Suprapubic skin (tissue), 4 donors: ENCODE data around the gene SDR42E1. TPM values are rescaled to one million over a fixed set of nuclear protein-coding genes. Genes with fewer than 3 reads are reported as not detected.

Experiments
- DNase-seq, 2 donors: peaks; one replicate each; pipeline ENCODE4 v3.0.0-alpha.2; 2019; ENCODE audit warnings: low spot score in 2 of 2
- H3K27ac ChIP-seq: fragments of 200-600 bp; sonication (generic); one replicate; pipeline ENCODE4 v1.5.1; 2019
- H3K27me3 ChIP-seq: fragments of 200-600 bp; sonication (generic); one replicate; pipeline ENCODE4 v1.5.1; 2019
- H3K36me3 ChIP-seq: fragments of 200-600 bp; sonication (generic); one replicate; pipeline ENCODE4 v1.5.1; 2019
- H3K4me1 ChIP-seq: fragments of 200-600 bp; sonication (generic); one replicate; pipeline ENCODE4 v1.5.1; 2019
- H3K4me3 ChIP-seq: fragments of 200-600 bp; sonication (generic); one replicate; pipeline ENCODE4 v1.5.1; 2019; ENCODE audit warnings: mild to moderate bottlenecking
- H3K9me3 ChIP-seq: fragments of 200-600 bp; sonication (generic); one replicate; pipeline ENCODE4 v1.5.1; 2019
- CTCF ChIP-seq, 2 donors: fragments of 200-600 bp in 1 of 2; fragments of 450-650 bp in 1 of 2; sonication (generic) in 1 of 2; IDR thresholded peaks; one replicate each; pipeline ENCODE4 v1.5.1; 2016 to 2019; ENCODE audit warnings: antibody characterized with exemption in 2 of 2, mild to moderate bottlenecking in 1 of 2, moderate library complexity in 1 of 2
- EP300 ChIP-seq: sonication (generic); formaldehyde crosslinking; IDR thresholded peaks from one replicate; pipeline ENCODE4 v1.6.1; 2017; ENCODE audit warnings: antibody characterized with exemption
- POLR2A ChIP-seq, 2 donors: fragments of 450-650 bp; IDR thresholded peaks; one replicate each; pipeline ENCODE4 v1.6.1; 2017; ENCODE audit warnings: antibody characterized with exemption in 2 of 2, mild to moderate bottlenecking in 2 of 2, moderate library complexity in 2 of 2
- POLR2AphosphoS5 ChIP-seq, 3 donors: sonication (generic); formaldehyde crosslinking; IDR thresholded peaks; one replicate each; pipeline ENCODE4 v1.6.1; 2017; ENCODE audit warnings: antibody characterized with exemption in 3 of 3
- WGBS: methylation state at CpG from one replicate; pipeline ENCODE4 v1.1.5; 2018; 5-methylcytosine and 5-hydroxymethylcytosine counted together
- total RNA-seq, 4 donors: library from RNA; depleted of rRNA; stranded (reverse); fragments of >200 nt; gene quantifications; one replicate each; pipeline ENCODE4 v1.1.0, GENCODE V29; 2016

SDR42E1 gene
- total RNA-seq, 4 donors from 2014 or later, result 21.5 to 34.6 (median 28.3) TPM

DNA sequence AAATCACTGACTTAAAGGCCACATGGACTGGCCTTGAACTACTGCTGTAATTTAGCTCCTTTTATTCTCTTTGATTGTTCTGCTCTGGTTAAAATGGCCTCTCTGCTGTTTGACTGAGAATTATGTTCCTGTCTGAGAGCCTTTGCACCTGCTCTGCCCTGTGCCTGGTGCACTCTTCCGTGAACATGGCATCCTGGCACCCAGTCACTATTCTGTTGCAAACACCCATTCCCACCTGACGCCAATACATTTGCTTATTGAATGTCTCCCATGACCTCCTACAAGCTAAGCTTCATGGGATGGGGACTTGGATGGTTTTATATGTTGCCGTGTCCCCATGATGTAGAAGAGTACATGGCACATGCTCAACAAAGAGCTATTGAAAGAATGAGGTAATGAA lies 43.8 kb upstream of the SDR42E1 start:
- Histone ChIP-seq H3K4me3 (no peak overlapping the region), H3K27ac (peak overlapping the region; percentile 80), H3K27me3 (no peaks in the 10 kb centered on the region), H3K9me3 (no peaks in the 10 kb centered on the region), H3K4me1 (peaks cover 30% of the 10 kb centered on the region), H3K36me3 (no peaks in the 10 kb centered on the region)
- no peak for DNase-seq
- TF ChIP-seq CTCF (IDR thresholded peaks at IDR 0.05), result no peak
- TF ChIP-seq POLR2A (IDR thresholded peaks at IDR 0.05), result no peak
- TF ChIP-seq POLR2AphosphoS5 (IDR thresholded peaks at IDR 0.05), result no peak
- no peak for TF ChIP-seq EP300
- WGBS, result 82% methylated on average over 3 of the region's 3 CpGs

- H3K4me3 ChIP-seq, result no peak overlapping the region
- H3K27ac ChIP-seq, result no peak overlapping the region
- H3K9me3 ChIP-seq, result no peaks in the 10 kb centered on the region
- H3K36me3 ChIP-seq, result no peaks in the 10 kb centered on the region
- H3K27me3 ChIP-seq, result no peaks in the 10 kb centered on the region
- WGBS, result 89% methylated on average over 5 of the region's 5 CpGs
- H3K4me1 ChIP-seq, result peaks cover 29% of the 10 kb centered on the region
- DNase-seq, result peak in 1 of 2 donors; percentile 35
- no peak for TF ChIP-seq POLR2AphosphoS5 (IDR thresholded peaks at IDR 0.05)
- TF ChIP-seq CTCF (IDR thresholded peaks at IDR 0.05), result no peak
- no peak for TF ChIP-seq EP300
- no peak for TF ChIP-seq POLR2A (IDR thresholded peaks at IDR 0.05)
These were observed 40.4 kb upstream of the SDR42E1 start for GRCh38 chr16:82051656-82052055.

GRCh38 chr16:82050909-82051357 lies 39.7 kb upstream of the SDR42E1 start:
- Histone ChIP-seq H3K27ac (no peak overlapping the region), H3K36me3 (no peaks in the 10 kb centered on the region), H3K9me3 (no peaks in the 10 kb centered on the region), H3K27me3 (no peaks in the 10 kb centered on the region), H3K4me3 (no peak overlapping the region), H3K4me1 (peaks cover 23% of the 10 kb centered on the region)
- no peak for DNase-seq
- WGBS, result 85% methylated on average over 4 of the region's 4 CpGs
- no peak for TF ChIP-seq EP300
- TF ChIP-seq POLR2AphosphoS5 (IDR thresholded peaks at IDR 0.05), result no peak
- TF ChIP-seq POLR2A (IDR thresholded peaks at IDR 0.05), result no peak
- no peak for TF ChIP-seq CTCF (IDR thresholded peaks at IDR 0.05)

GRCh38 chr16:82050506-82050905 lies 39.2 kb upstream of the SDR42E1 start:
- TF ChIP-seq POLR2AphosphoS5 (IDR thresholded peaks at IDR 0.05), result no peak
- 64% methylated on average over 3 of the region's 3 CpGs for WGBS
- H3K27ac ChIP-seq, result peak overlapping the region; percentile 71

DNA sequence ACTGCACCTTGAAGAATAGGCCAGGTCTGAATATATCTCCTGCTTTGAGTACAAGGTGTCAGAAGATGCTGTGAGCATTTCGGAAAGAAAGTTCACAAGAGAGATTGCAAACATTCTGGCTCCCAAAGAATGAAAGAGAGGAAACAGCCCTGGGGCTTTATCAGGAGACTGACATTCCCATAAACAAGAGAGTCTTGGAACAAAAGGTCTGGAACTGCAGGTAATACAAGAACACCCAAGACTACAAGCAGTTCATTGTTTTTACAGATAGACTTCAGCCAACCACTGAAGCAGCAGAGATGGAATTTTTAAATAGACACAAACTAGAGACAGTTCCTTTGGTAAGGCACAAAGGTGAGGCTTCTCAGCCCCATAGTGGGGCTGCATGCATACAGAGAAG lies 38.2 kb upstream of the SDR42E1 start:
- peak overlapping the region; percentile 71 for H3K27ac ChIP-seq

More at GRCh38 chr16:82050506-82050905, 39.2 kb upstream of the SDR42E1 start:
- Histone ChIP-seq H3K4me1 (peaks cover 19% of the 10 kb centered on the region), H3K27me3 (no peaks in the 10 kb centered on the region), H3K36me3 (no peaks in the 10 kb centered on the region), H3K9me3 (no peaks in the 10 kb centered on the region), H3K4me3 (no peak overlapping the region)
- DNase-seq, result peak in 1 of 2 donors; percentile 11

More for the DNA sequence above, 38.2 kb upstream of the SDR42E1 start:
- Histone ChIP-seq H3K9me3 (no peaks in the 10 kb centered on the region), H3K27me3 (no peaks in the 10 kb centered on the region), H3K36me3 (no peaks in the 10 kb centered on the region), H3K4me1 (peaks cover 11% of the 10 kb centered on the region), H3K4me3 (no peak overlapping the region)
- TF ChIP-seq CTCF (IDR thresholded peaks at IDR 0.05) (no peak), POLR2A (IDR thresholded peaks at IDR 0.05) (no peak), EP300 (no peak), POLR2AphosphoS5 (IDR thresholded peaks at IDR 0.05) (no peak)
- WGBS, result 44% methylated on average over 1 of the region's 1 CpG
- peak in 1 of 2 donors; percentile 7 for DNase-seq
